ENCODE measurements around the gene ZNRF2.

ZNRF2 gene

GRCh38 chr7:30245913-30246312 is 38.5 kb upstream of the ZNRF2 start:
- TF ChIP-seq, protein P1, sequence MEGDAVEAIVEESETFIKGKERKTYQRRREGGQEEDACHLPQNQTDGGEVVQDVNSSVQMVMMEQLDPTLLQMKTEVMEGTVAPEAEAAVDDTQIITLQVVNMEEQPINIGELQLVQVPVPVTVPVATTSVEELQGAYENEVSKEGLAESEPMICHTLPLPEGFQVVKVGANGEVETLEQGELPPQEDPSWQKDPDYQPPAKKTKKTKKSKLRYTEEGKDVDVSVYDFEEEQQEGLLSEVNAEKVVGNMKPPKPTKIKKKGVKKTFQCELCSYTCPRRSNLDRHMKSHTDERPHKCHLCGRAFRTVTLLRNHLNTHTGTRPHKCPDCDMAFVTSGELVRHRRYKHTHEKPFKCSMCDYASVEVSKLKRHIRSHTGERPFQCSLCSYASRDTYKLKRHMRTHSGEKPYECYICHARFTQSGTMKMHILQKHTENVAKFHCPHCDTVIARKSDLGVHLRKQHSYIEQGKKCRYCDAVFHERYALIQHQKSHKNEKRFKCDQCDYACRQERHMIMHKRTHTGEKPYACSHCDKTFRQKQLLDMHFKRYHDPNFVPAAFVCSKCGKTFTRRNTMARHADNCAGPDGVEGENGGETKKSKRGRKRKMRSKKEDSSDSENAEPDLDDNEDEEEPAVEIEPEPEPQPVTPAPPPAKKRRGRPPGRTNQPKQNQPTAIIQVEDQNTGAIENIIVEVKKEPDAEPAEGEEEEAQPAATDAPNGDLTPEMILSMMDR (IDR thresholded peaks at IDR 0.05; ENCODE audit: low read depth, low read length): no peak
- no peak overlapping the region for H3K4me3 ChIP-seq (ENCODE audit: low read depth, low read length)

GRCh38 chr7:30246392-30246791 is 38.0 kb upstream of the ZNRF2 start:
- no peak overlapping the region for H3K4me3 ChIP-seq (ENCODE audit: low read depth, low read length)
- TF ChIP-seq, protein P1 (IDR thresholded peaks at IDR 0.05; ENCODE audit: low read depth, low read length): no peak

- TF ChIP-seq, protein P1 (IDR thresholded peaks at IDR 0.05; ENCODE audit: low read depth, low read length): no peak
- no peak overlapping the region for H3K4me3 ChIP-seq (ENCODE audit: low read depth, low read length)
These were observed 36.6 kb upstream of the ZNRF2 start for GRCh38 chr7:30247541-30248401.

DNA sequence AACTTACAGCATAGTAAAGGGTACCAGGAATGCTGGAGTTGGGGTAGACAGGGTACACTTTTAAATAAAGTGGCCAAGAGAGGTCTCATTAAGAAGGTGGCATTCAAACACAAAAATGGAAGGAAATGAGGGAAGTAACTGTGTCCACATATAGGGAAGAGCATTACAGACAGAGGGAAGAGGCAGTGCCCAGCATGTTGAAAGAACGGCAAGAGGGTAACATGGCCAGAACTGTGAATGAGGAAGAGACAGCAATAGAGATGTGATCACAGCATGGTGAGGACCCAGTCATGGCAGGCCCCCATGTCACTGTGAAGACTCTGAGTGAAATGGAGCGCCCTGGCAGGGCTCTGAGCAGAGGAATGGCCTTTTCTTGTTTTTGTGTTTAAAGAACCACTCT is 35.1 kb upstream of the ZNRF2 start:
- no peak overlapping the region for H3K4me3 ChIP-seq (ENCODE audit: low read depth, low read length)
- TF ChIP-seq, protein P1 (IDR thresholded peaks at IDR 0.05; ENCODE audit: low read depth, low read length): no peak

DNA sequence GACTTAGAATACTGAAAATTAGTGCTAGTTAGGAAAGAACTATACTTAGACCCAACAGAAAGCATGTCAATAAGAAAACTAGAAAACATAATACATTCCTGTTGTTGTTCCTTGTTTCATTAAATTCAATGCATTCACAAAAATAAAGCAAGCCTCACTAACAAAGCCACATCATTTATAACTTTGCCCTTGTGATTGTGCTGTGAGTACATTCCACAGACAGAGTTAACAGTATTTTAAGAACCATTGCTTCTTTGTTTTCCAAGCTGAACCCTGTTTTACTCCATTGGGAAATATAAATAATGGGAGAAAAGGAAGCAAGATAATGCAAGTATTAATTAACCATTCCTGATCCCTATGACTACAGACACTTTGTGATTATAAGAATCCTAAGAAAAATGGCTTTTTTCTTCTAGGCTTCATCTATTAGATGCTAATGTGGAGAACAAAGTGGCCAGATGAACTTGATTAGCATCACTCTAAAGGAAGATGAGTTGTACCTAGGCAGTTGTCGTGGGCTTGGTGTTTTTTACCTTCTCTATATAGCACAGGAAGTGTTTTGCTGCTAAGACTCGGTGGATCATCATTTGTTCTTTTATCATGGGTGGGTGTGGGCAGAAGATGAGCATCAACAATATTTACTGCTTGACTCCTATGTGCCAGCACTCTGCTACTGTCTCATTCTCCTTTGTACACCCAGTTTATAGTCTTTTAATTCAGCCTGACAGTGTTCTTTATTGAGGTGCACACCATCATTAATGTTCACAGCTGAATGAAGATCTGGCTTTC is 34.2 kb upstream of the ZNRF2 start:
- TF ChIP-seq, protein P1 (IDR thresholded peaks at IDR 0.05; ENCODE audit: low read depth, low read length): no peak
- no peak overlapping the region for H3K4me3 ChIP-seq (ENCODE audit: low read depth, low read length)

- no peak overlapping the region for H3K4me3 ChIP-seq (ENCODE audit: low read depth, low read length)
- TF ChIP-seq, protein P1 (IDR thresholded peaks at IDR 0.05; ENCODE audit: low read depth, low read length): no peak
These were observed 32.6 kb upstream of the ZNRF2 start for GRCh38 chr7:30251708-30252329.

Measured in WI38 (cell line).